Germinal center (tissue), 1 donor: Measurements from ENCODE around the gene PDE10A.

Experiments used
- DNase-seq: peaks from one replicate; pipeline ENCODE4 v3.0.0; 2012; ENCODE audit warnings: mixed read lengths, low spot score

The PDE10A gene

GRCh38 chr6:165678429-165678828, 15.4 kb upstream of the PDE10A start:
- no peak for DNase-seq

GRCh38 chr6:165677091-165677490, 14.1 kb upstream of the PDE10A start:
- no peak for DNase-seq

- DNase-seq = no peak
Measured at GRCh38 chr6:165676435-165677068, 13.5 kb upstream of the PDE10A start.

- no peak for DNase-seq
Measured at GRCh38 chr6:165675120-165675519, 12.1 kb upstream of the PDE10A start.

- no peak for DNase-seq
Measured at GRCh38 chr6:165674155-165675029, 11.4 kb upstream of the PDE10A start.

- no peak for DNase-seq
Measured at GRCh38 chr6:165671222-165671768, 8.3 kb upstream of the PDE10A start.

- DNase-seq = no peak
Measured at GRCh38 chr6:165668951-165669350, 5.9 kb upstream of the PDE10A start.

GRCh38 chr6:165665384-165665672, 2.3 kb upstream of the PDE10A start:
- no peak for DNase-seq

GRCh38 chr6:165664559-165665383, 1.7 kb upstream of the PDE10A start:
- no peak for DNase-seq

- no peak for DNase-seq
Measured at GRCh38 chr6:165663736-165664558, 906 bp upstream of the PDE10A start.

- no peak for DNase-seq
Measured at GRCh38 chr6:165663377-165663735, 315 bp upstream of the PDE10A start.

- no peak for DNase-seq
Measured at GRCh38 chr6:165662041-165662748, 846 bp downstream of the PDE10A start.

- no peak for DNase-seq
Measured at GRCh38 chr6:165661664-165662025, 1.4 kb downstream of the PDE10A start.

GRCh38 chr6:165660857-165661663, 2.0 kb downstream of the PDE10A start:
- no peak for DNase-seq

GRCh38 chr6:165659945-165660856, 2.8 kb downstream of the PDE10A start:
- no peak for DNase-seq

- no peak for DNase-seq
Measured at GRCh38 chr6:165658395-165659058, 4.5 kb downstream of the PDE10A start.

GRCh38 chr6:165657325-165657680, 5.7 kb downstream of the PDE10A start:
- no peak for DNase-seq

GRCh38 chr6:165656581-165657324, 6.3 kb downstream of the PDE10A start:
- DNase-seq = no peak
